BLaER1 treated with 17β-estradiol and CSF1 and Interleukin-3, amounts not matched to agents 10 nM and 100 nM (cell line): ENCODE data around the gene B4GALNT4.
"Not testable (repeated sequence)": the region's sequence is repeated elsewhere in the genome, so short reads cannot be mapped to it uniquely, and the experiment has no call there.

Experiments used
- H3K27ac ChIP-seq, 11 experiments: shearing (Covaris generic); formaldehyde crosslinking; 2 replicates each; pipeline ENCODE4 v1.8.1; 2022
- H3K27me3 ChIP-seq, 11 experiments: shearing (Covaris generic); formaldehyde crosslinking; 2 replicates each; pipeline ENCODE4 v1.8.1; 2022
- H3K36me3 ChIP-seq, 11 experiments: shearing (Covaris generic); formaldehyde crosslinking; 2 replicates each; pipeline ENCODE4 v1.8.1; 2022
- H3K4me1 ChIP-seq, 10 experiments: shearing (Covaris generic); formaldehyde crosslinking; 2 replicates each; pipeline ENCODE4 v1.8.1; 2022
- H3K4me2 ChIP-seq, 11 experiments: shearing (Covaris generic); formaldehyde crosslinking; 2 replicates each; pipeline ENCODE4 v1.8.1; 2022
- H3K4me3 ChIP-seq, 10 experiments: shearing (Covaris generic); formaldehyde crosslinking; 2 replicates each; pipeline ENCODE4 v1.8.1; 2022
- H3K9ac ChIP-seq, 11 experiments: shearing (Covaris generic); formaldehyde crosslinking; 2 replicates each; pipeline ENCODE4 v1.8.1; 2022
- H3K9me3 ChIP-seq, 11 experiments: shearing (Covaris generic); formaldehyde crosslinking; replicated peaks in 1 of 11; 2 replicates each; pipeline ENCODE4 v1.8.1; 2022
- H4K20me1 ChIP-seq, 11 experiments: shearing (Covaris generic); formaldehyde crosslinking; 2 replicates each; pipeline ENCODE4 v1.8.1; 2022
- Cebpa-rat ChIP-seq, 11 experiments: shearing (Covaris generic); IDR thresholded peaks; 2 replicates each; pipeline ENCODE4 v1.8.1; 2022

Gene B4GALNT4

GRCh38 chr11:407651-408123 lies 38.4 kb downstream of the B4GALNT4 start:
- H3K9me3 ChIP-seq = no peaks in the 10 kb centered on the region
- peaks cover 16 to 52% (median 43%) of the 10 kb centered on the region in 10 experiments for H3K4me1 ChIP-seq
- H3K36me3 ChIP-seq = no peaks in the 10 kb centered on the region
- H3K4me3 ChIP-seq = peak overlapping the region in 3 of 10 experiments; percentile 14 to 39 (median 35); a peak in 4 of 20 replicates
- peak overlapping the region in 6 of 11 experiments; percentile 19 to 55 (median 32); a peak in 8 of 22 replicates for H3K9ac ChIP-seq
- H3K27me3 ChIP-seq = peaks cover 0 to 8% (median 0%) of the 10 kb centered on the region in 11 experiments; a peak in 2 of 22 replicates
- peak overlapping the region; percentile 47 to 85 (median 68) for H3K4me2 ChIP-seq
- peaks cover 0 to 25% (median 0%) of the 10 kb centered on the region in 11 experiments; a peak in 5 of 22 replicates for H4K20me1 ChIP-seq
- no peak for TF ChIP-seq Cebpa-rat (IDR thresholded peaks at IDR 0.05)
- peak overlapping the region in 9 of 11 experiments; percentile 41 to 72 (median 62); a peak in 16 of 22 replicates for H3K27ac ChIP-seq

GRCh38 chr11:408154-409007 lies 39.1 kb downstream of the B4GALNT4 start:
- Histone ChIP-seq H3K36me3 (no peaks in the 10 kb centered on the region), H3K27me3 (peaks cover 0 to 3% (median 0%) of the 10 kb centered on the region in 11 experiments; a peak in 2 of 22 replicates), H3K9me3 (no peaks in the 10 kb centered on the region), H4K20me1 (peaks cover 0 to 32% (median 0%) of the 10 kb centered on the region in 11 experiments; a peak in 5 of 22 replicates), H3K4me1 (peaks cover 19 to 58% (median 50%) of the 10 kb centered on the region in 10 experiments), H3K27ac (peak overlapping the region in 3 of 11 experiments; percentile 11 to 53 (median 17); a peak in 3 of 22 replicates), H3K4me3 (no peak overlapping the region), H3K9ac (no peak overlapping the region; a peak in 1 of 22 replicates), H3K4me2 (peak overlapping the region in 10 of 11 experiments; percentile 0 to 85 (median 66); a peak in 15 of 22 replicates)
- TF ChIP-seq Cebpa-rat (IDR thresholded peaks at IDR 0.05) = no peak

DNA sequence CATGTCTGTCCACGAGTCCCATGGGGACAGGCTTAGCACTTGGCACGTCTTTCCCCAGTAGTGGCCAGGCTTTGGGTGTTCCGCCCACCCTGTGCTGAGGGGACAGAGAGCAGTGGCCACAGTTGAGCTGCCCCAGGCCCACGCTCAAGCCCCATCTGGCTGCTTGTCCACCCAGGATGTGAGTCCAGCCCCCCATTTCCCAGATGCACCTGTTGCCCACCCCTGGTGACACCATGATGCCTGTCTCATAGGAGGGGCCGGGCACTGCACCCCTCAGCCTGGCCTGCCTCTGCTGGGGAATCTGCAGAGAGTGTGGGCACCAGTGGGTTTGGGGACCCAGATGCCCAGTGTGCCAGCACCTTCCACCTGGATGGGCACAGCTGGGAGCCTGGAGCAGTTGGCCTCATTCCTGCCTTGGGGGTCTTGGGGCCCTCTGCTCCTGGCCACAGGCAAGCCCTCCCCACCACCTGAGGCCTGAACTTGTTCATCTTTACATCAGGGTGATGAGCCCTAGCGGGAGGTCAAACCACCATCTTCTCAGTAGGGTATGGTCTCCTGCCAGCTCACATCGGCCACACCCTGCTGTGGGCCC lies 39.8 kb downstream of the B4GALNT4 start:
- H3K4me3 ChIP-seq = no peak overlapping the region
- H3K36me3 ChIP-seq = no peaks in the 10 kb centered on the region
- no peaks in the 10 kb centered on the region for H3K27me3 ChIP-seq
- peak overlapping the region in 1 of 11 experiments; percentile 15; a peak in 3 of 22 replicates for H3K27ac ChIP-seq
- H4K20me1 ChIP-seq = peaks cover 0 to 32% (median 0%) of the 10 kb centered on the region in 11 experiments; a peak in 5 of 22 replicates
- H3K9ac ChIP-seq = no peak overlapping the region
- H3K4me1 ChIP-seq = peaks cover 22 to 65% (median 57%) of the 10 kb centered on the region in 10 experiments
- H3K9me3 ChIP-seq = no peaks in the 10 kb centered on the region
- H3K4me2 ChIP-seq = peak overlapping the region in 7 of 11 experiments; percentile 0 to 40 (median 22); a peak in 10 of 22 replicates
- no peak for TF ChIP-seq Cebpa-rat (IDR thresholded peaks at IDR 0.05)

- H3K9me3 ChIP-seq = no peaks in the 10 kb centered on the region
- peaks cover 27 to 70% (median 64%) of the 10 kb centered on the region in 10 experiments for H3K4me1 ChIP-seq
- no peak overlapping the region for H3K9ac ChIP-seq
- no peak overlapping the region for H3K4me3 ChIP-seq
- no peaks in the 10 kb centered on the region for H3K27me3 ChIP-seq
- peak overlapping the region in 4 of 11 experiments; percentile 0 to 40 (median 32); a peak in 5 of 22 replicates for H3K4me2 ChIP-seq
- peaks cover 0 to 28% (median 0%) of the 10 kb centered on the region in 11 experiments; a peak in 5 of 22 replicates for H4K20me1 ChIP-seq
- TF ChIP-seq Cebpa-rat (IDR thresholded peaks at IDR 0.05) = no peak
- no peaks in the 10 kb centered on the region for H3K36me3 ChIP-seq
- peak overlapping the region in 1 of 11 experiments; percentile 15; a peak in 1 of 22 replicates for H3K27ac ChIP-seq
Observed at GRCh38 chr11:409600-410483, 40.5 kb downstream of the B4GALNT4 start.

DNA sequence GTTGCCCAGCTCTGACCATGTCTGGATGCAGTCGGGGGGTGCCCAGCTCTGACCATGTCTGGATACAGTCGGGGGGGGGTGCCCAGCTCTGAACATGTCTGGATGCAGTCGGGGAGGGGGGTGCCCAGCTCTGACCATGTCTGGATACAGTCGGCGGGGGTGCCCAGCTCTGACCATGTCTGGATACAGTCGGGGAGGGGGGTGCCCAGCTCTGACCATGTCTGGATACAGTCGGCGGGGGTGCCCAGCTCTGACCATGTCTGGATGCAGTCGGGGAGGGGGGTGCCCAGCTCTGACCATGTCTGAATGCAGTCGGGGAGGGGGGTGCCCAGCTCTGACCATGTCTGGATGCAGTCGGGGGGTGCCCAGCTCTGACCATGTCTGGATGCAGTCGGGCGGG lies 41.4 kb downstream of the B4GALNT4 start:
- not testable (repeated sequence) for H3K4me3 ChIP-seq, H3K9ac ChIP-seq, H3K4me2 ChIP-seq, H3K27me3 ChIP-seq, H3K27ac ChIP-seq, H3K9me3 ChIP-seq, H3K36me3 ChIP-seq
- peaks cover 0 to 24% (median 0%) of the 10 kb centered on the region in 11 experiments; a peak in 5 of 22 replicates for H4K20me1 ChIP-seq
- H3K4me1 ChIP-seq = peaks cover 32 to 69% (median 66%) of the 10 kb centered on the region in 10 experiments

- H3K27me3 ChIP-seq, H3K9ac ChIP-seq, H3K27ac ChIP-seq, H3K4me3 ChIP-seq, H3K9me3 ChIP-seq, H3K36me3 ChIP-seq, H3K4me2 ChIP-seq: not testable (repeated sequence)
- Histone ChIP-seq H4K20me1 (peaks cover 0 to 24% (median 0%) of the 10 kb centered on the region in 11 experiments; a peak in 5 of 22 replicates), H3K4me1 (peaks cover 32 to 69% (median 66%) of the 10 kb centered on the region in 10 experiments)
Observed at GRCh38 chr11:411520-411919, 42.2 kb downstream of the B4GALNT4 start.

DNA sequence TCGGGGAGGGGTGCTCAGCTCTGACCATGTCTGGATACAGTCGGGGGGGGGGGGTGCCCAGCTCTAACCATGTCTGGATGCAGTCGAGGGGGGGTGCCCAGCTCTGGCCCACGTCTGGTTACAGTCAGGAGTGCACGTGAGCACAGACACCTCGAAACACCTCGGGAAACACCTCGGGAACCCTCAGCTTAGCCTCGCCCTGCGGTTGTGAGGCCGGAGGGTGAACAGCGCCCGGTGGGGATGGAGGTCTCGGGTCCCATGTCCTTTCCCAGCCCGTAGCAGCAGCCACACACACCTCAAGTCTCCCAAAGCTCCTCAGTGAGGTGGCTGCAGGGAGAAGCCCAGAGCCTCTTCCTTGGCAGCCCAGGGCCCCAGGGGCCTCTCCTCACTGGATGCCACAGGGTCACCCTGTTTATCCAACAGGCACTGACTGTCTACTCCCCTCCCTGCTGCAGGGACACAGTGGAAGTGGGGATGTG lies 43.4 kb downstream of the B4GALNT4 start:
- H3K27ac ChIP-seq = peak overlapping the region in 4 of 11 experiments; percentile 20 to 45 (median 38); a peak in 7 of 22 replicates
- H3K27me3 ChIP-seq = peaks cover 0 to 7% (median 0%) of the 10 kb centered on the region in 11 experiments; a peak in 4 of 22 replicates
- H3K4me2 ChIP-seq = peak overlapping the region; percentile 28 to 100 (median 99); a peak in 19 of 22 replicates
- peak overlapping the region in 6 of 11 experiments; percentile 27 to 51 (median 44); a peak in 6 of 22 replicates for H3K9ac ChIP-seq
- peak overlapping the region in 1 of 10 experiments; percentile 66; a peak in 3 of 20 replicates for H3K4me3 ChIP-seq
- H4K20me1 ChIP-seq = peaks cover 0 to 24% (median 0%) of the 10 kb centered on the region in 11 experiments; a peak in 4 of 22 replicates
- H3K36me3 ChIP-seq = no peaks in the 10 kb centered on the region
- 0 out of 22 replicates have a peak, but pooled peaks of 1 of the 11 experiments have one; percentile 8 for TF ChIP-seq Cebpa-rat (IDR thresholded peaks at IDR 0.05)
- no peaks in the 10 kb centered on the region for H3K9me3 ChIP-seq
- peaks cover 32 to 73% (median 70%) of the 10 kb centered on the region in 10 experiments for H3K4me1 ChIP-seq
